Endothelial cell of umbilical vein (primary cell): ENCODE measurements around the gene CPNE1. TPM values are rescaled to one million over a fixed set of nuclear protein-coding genes. Genes with fewer than 3 reads are reported as not detected.

Experiments used
- BruUV-seq: library from RNA; stranded (reverse); fragments of 400-500 nt; replicated peaks from 2 replicates; lab custom pipeline; 2021; lab: Mats Ljungman, UMichigan
- CTCF ChIA-PET: fragments of 300-600, 350-600 bp; sonication (Branson Sonifier 250); formaldehyde crosslinking; loops from one replicate; lab custom pipeline; 2021; ENCODE audit warnings: antibody characterized with exemption, inconsistent platforms; lab: Charles Lee
- POLR2A ChIA-PET: fragments of 300-600, 350-600 bp; sonication (Branson Sonifier 250); formaldehyde crosslinking; loops from one replicate; lab custom pipeline; 2021; ENCODE audit warnings: antibody characterized with exemption, inconsistent platforms; lab: Charles Lee
- DNase-seq: peaks from one replicate; pipeline ENCODE4 v3.0.0-alpha.2; 2011; ENCODE audit warnings: low read depth, low spot score
- FAIRE-seq: peaks from 2 replicates; lab custom pipeline; 2011; peaks lifted over from hg19 to GRCh38; lab: Jason Lieb, UNC
- H2AFZ ChIP-seq: 2 replicates; pipeline ENCODE4 v1.6.0; 2012; ENCODE audit warnings: low read depth, low read length, control low read depth, inconsistent platforms
- H3K27ac ChIP-seq: 2 replicates; pipeline ENCODE4 v1.5.1; 2011; ENCODE audit warnings: low read depth, mild to moderate bottlenecking, control low read depth, low read length, moderate library complexity; ENCODE audit not compliant: insufficient read depth
- H3K27me3 ChIP-seq, 2 experiments: 2 replicates each; pipeline versions ENCODE4 v1.6.0 to v1.6.1; 2011; ENCODE audit warnings: low read length in 2 of 2, mixed read lengths in 1 of 2; ENCODE audit not compliant: control insufficient read depth in 2 of 2, insufficient read depth in 2 of 2
- H3K36me3 ChIP-seq, 2 experiments: 2 replicates in 1 of 2; 3 replicates in 1 of 2; pipeline ENCODE4 v1.5.1; 2011; ENCODE audit warnings: low read length in 2 of 2, mild to moderate bottlenecking in 1 of 2, moderate library complexity in 1 of 2; ENCODE audit not compliant: control insufficient read depth in 2 of 2, insufficient read depth in 2 of 2; ENCODE audit errors: extremely low read depth in 1 of 2
- H3K4me1 ChIP-seq: 3 replicates; pipeline ENCODE4 v1.5.1; 2011; ENCODE audit warnings: mild to moderate bottlenecking, low read length; ENCODE audit not compliant: control insufficient read depth, insufficient read depth; ENCODE audit errors: extremely low read depth
- H3K4me2 ChIP-seq: 2 replicates; pipeline ENCODE4 v1.6.1; 2011; ENCODE audit warnings: low read length, control low read depth, mixed read lengths; ENCODE audit not compliant: insufficient read depth
- H3K4me3 ChIP-seq, 3 experiments: fragments of 200-600 bp in 1 of 3; sonication (generic), shearing (Covaris generic) in 1 of 3; replicated peaks in 1 of 3; 2 replicates each; pipeline ENCODE4 v1.5.1; 2011 to 2016; ENCODE audit warnings: control low read depth in 3 of 3, low read length in 3 of 3, mild to moderate bottlenecking in 2 of 3, inconsistent platforms in 1 of 3, low read depth in 1 of 3, moderate library complexity in 1 of 3; ENCODE audit not compliant: insufficient read depth in 1 of 3
- H3K79me2 ChIP-seq: 2 replicates; pipeline ENCODE4 v1.6.0; 2012; ENCODE audit warnings: low read length, inconsistent platforms; ENCODE audit not compliant: control insufficient read depth, insufficient read depth
- H3K9ac ChIP-seq: replicated peaks from 2 replicates; pipeline ENCODE3; 2011; ENCODE audit warnings: low read length, control low read depth; ENCODE audit not compliant: insufficient read depth; ENCODE audit errors: extremely low read depth
- H3K9me1 ChIP-seq: replicated peaks from 3 replicates; pipeline ENCODE4 v1.6.0; 2011; ENCODE audit warnings: mild to moderate bottlenecking, low read length; ENCODE audit not compliant: control insufficient read depth, insufficient read depth; ENCODE audit errors: extremely low read depth
- H3K9me3 ChIP-seq: replicated peaks from 2 replicates; pipeline ENCODE4 v1.5.1; 2012; ENCODE audit warnings: low read length, inconsistent platforms; ENCODE audit not compliant: control insufficient read depth, insufficient read depth
- H4K20me1 ChIP-seq: replicated peaks from 2 replicates; pipeline ENCODE3; 2011; ENCODE audit warnings: mild to moderate bottlenecking, low read length; ENCODE audit not compliant: control insufficient read depth, insufficient read depth; ENCODE audit errors: extremely low read depth
- CTCF ChIP-seq, 2 donors: IDR thresholded peaks; 1 replicate in 1 of 2; 2 replicates in 1 of 2; pipeline ENCODE4 v1.5.1; 2011; ENCODE audit warnings: low read length in 2 of 2, mild to moderate bottlenecking in 2 of 2, moderate library complexity in 2 of 2, control low read depth in 1 of 2, inconsistent platforms in 1 of 2, low read depth in 1 of 2; ENCODE audit not compliant: insufficient read depth in 1 of 2; ENCODE audit errors: extremely low read depth in 1 of 2
- EZH2 ChIP-seq: IDR thresholded peaks from 2 replicates; pipeline ENCODE4 v1.6.1; 2012; ENCODE audit warnings: borderline replicate concordance, low read depth, mild to moderate bottlenecking, moderate library complexity, low read length, inconsistent platforms; ENCODE audit not compliant: severe bottlenecking
- FOS ChIP-seq: IDR thresholded peaks from 2 replicates; pipeline ENCODE4 v1.6.1; 2011; ENCODE audit warnings: mild to moderate bottlenecking, low read length, moderate library complexity, borderline replicate concordance; ENCODE audit not compliant: insufficient read depth
- GATA2 ChIP-seq: IDR thresholded peaks from 2 replicates; pipeline ENCODE4 v1.7.0; 2011; ENCODE audit warnings: low read depth, mild to moderate bottlenecking, moderate library complexity, mixed read lengths, low read length; ENCODE audit not compliant: insufficient read length, insufficient read depth
- JUN ChIP-seq: IDR thresholded peaks from 2 replicates; pipeline ENCODE4 v1.6.1; 2011; ENCODE audit warnings: borderline replicate concordance, low read depth; ENCODE audit not compliant: insufficient read length, insufficient read depth
- MAX ChIP-seq: IDR thresholded peaks from 2 replicates; pipeline ENCODE4 v1.6.1; 2011; ENCODE audit not compliant: insufficient read depth, insufficient read length
- MYC ChIP-seq: IDR thresholded peaks from one replicate; pipeline ENCODE4 v1.6.1; 2011; ENCODE audit warnings: mild to moderate bottlenecking, low read depth, low read length
- POLR2A ChIP-seq: IDR thresholded peaks from 2 replicates; pipeline ENCODE4 v1.6.1; 2012; ENCODE audit warnings: low read depth, mild to moderate bottlenecking, control low read depth, low read length
- POLR2AphosphoS5 ChIP-seq: IDR thresholded peaks from 2 replicates; pipeline ENCODE4 v1.6.1; 2012; ENCODE audit warnings: low read depth, mild to moderate bottlenecking, control low read depth, low read length, moderate library complexity; ENCODE audit not compliant: insufficient read depth
- dilution Hi-C: fragments of 300-500 bp; cut with MboI; formaldehyde crosslinking; loops from one replicate; pipeline ENCODE4 v1.15.0; 2019; ENCODE audit warnings: low sequenced_read_pairs; ENCODE audit not compliant: extremely low pct_ligation_motif_present
- intact Hi-C: fragments of 100-400 bp; cut with micrococcal nuclease; formaldehyde crosslinking; loops from one replicate; pipeline ENCODE4 v1.10.0; 2022
- polyA plus RNA-seq, 4 experiments: library from polyadenylated mRNA; depleted of rRNA in 3 of 4; stranded (reverse) in 3 of 4; unstranded in 1 of 4; fragments of >200 nt; gene quantifications; 2 replicates each; pipeline versions ENCODE4 v1.2.1 to v1.2.3, GENCODE V29; 2011 to 2012; ENCODE audit warnings: missing spikeins in 1 of 4
- total RNA-seq: library from RNA; stranded (reverse); gene quantifications from 2 replicates; pipeline ENCODE4 v1.2.3, GENCODE V29; 2021

Gene CPNE1
- total and polyA plus RNA-seq, 2 donors (not counting 3 experiments of a cell fraction or from before 2014, with no cell fraction given): 244 to 316 TPM

GRCh38 chr20:35653893-35654292, 10.8 kb downstream of the CPNE1 start:
- Histone ChIP-seq H3K4me2 (no peak overlapping the region), H3K9ac (no peak overlapping the region), H3K36me3 (peaks cover 21% of the 10 kb centered on the region in 2 experiments), H3K27me3 (no peaks in the 10 kb centered on the region), H4K20me1 (peaks cover 16% of the 10 kb centered on the region), H3K4me1 (no peaks in the 10 kb centered on the region), H3K27ac (no peak overlapping the region), H3K4me3 (no peak overlapping the region), H2AFZ (no peak overlapping the region), H3K79me2 (peaks cover 97% of the 10 kb centered on the region), H3K9me3 (no peaks in the 10 kb centered on the region), H3K9me1 (no peaks in the 10 kb centered on the region)
- POLR2A ChIA-PET: no interaction called here
- BruUV-seq: no TSS peak
- CTCF ChIA-PET: interaction anchor here (0.6 to 1.7 kb wide), 2 partner anchors 32 to 35 kb away, joined by 5 read pairs; no protein-coding TSS in a partner anchor
- TF ChIP-seq POLR2AphosphoS5 (no peak), JUN (no peak), FOS (no peak), GATA2 (no peak), EZH2 (no peak)
- dilution Hi-C loops (no loop called here), intact Hi-C loops (no loop called here)
- no peak for FAIRE-seq
- no peak for DNase-seq

- dilution Hi-C loops (no loop called here), intact Hi-C loops (no loop called here)
- TF ChIP-seq FOS (no peak), MAX (no peak), MYC (no peak), CTCF (IDR thresholded peaks at IDR 0.05; ENCODE audit: extremely low read depth in 1 of 2, insufficient read depth in 1 of 2, low read depth in 1 of 2, low read length in 2 of 2) (no peak), GATA2 (no peak), POLR2AphosphoS5 (no peak), POLR2A (no peak), JUN (no peak), EZH2 (no peak)
- BruUV-seq: no TSS peak
- no peaks in the 10 kb centered on the region for H3K27me3 ChIP-seq
- no peaks in the 10 kb centered on the region for H3K4me1 ChIP-seq
- no peak overlapping the region for H2AFZ ChIP-seq
- peaks cover 21 to 24% of the 10 kb centered on the region in 2 experiments for H3K36me3 ChIP-seq
- H3K4me3 ChIP-seq: no peak overlapping the region
- H4K20me1 ChIP-seq: peaks cover 16% of the 10 kb centered on the region
- H3K9ac ChIP-seq: no peak overlapping the region
- no peaks in the 10 kb centered on the region for H3K9me3 ChIP-seq
- H3K27ac ChIP-seq: no peak overlapping the region
- H3K79me2 ChIP-seq: peaks cover 97% of the 10 kb centered on the region
- ChIA-PET POLR2A (no interaction called here), CTCF (interaction anchor here (0.6 to 1.7 kb wide), 2 partner anchors 32 to 34 kb away, joined by 5 read pairs; no protein-coding TSS in a partner anchor)
- H3K9me1 ChIP-seq: no peaks in the 10 kb centered on the region
- no peak overlapping the region for H3K4me2 ChIP-seq
- DNase-seq (no peak), FAIRE-seq (no peak)
Measured at GRCh38 chr20:35653430-35653734, 11.3 kb downstream of the CPNE1 start.
